Nephron progenitor cell (in vitro differentiated cells): ENCODE measurements around the gene SUFU.

ENCODE experiments used
- DNase-seq: peaks from one replicate; pipeline ENCODE4 v3.0.0; 2021
- H3K27ac Mint-ChIP-seq: 2 replicates; pipeline ENCODE4 v1.8.0; 2021; ENCODE audit warnings: mild to moderate bottlenecking, moderate library complexity, mixed read lengths
- H3K27me3 Mint-ChIP-seq: 2 replicates; pipeline ENCODE4 v1.8.0; 2021; ENCODE audit warnings: mild to moderate bottlenecking, low read depth, mixed read lengths; ENCODE audit not compliant: poor library complexity
- H3K36me3 Mint-ChIP-seq: 2 replicates; pipeline ENCODE4 v1.8.0; 2021; ENCODE audit warnings: low read depth, mixed read lengths
- H3K4me1 Mint-ChIP-seq: 2 replicates; pipeline ENCODE4 v1.8.0; 2021; ENCODE audit warnings: mixed read lengths
- H3K4me3 Mint-ChIP-seq: 2 replicates; pipeline ENCODE4 v1.8.0; 2021; ENCODE audit warnings: mild to moderate bottlenecking, moderate library complexity, mixed read lengths
- H3K9me3 Mint-ChIP-seq: 2 replicates; pipeline ENCODE4 v1.8.0; 2021; ENCODE audit warnings: mild to moderate bottlenecking, moderate library complexity, mixed read lengths
- CTCF ChIP-seq: fragments of 200-600 bp; sonication (generic); IDR thresholded peaks from 2 replicates; pipeline ENCODE4 v1.5.0; 2021; ENCODE audit warnings: antibody characterized with exemption

Gene SUFU

GRCh38 chr10:102583435-102584417 lies 80.0 kb downstream of the SUFU start:
- peak; percentile 79 for TF ChIP-seq CTCF
- peak; percentile 85 for DNase-seq
- Mint-ChIP-seq H3K4me3 (no peak overlapping the region), H3K27me3 (no peaks in the 10 kb centered on the region), H3K27ac (no peak overlapping the region), H3K4me1 (peaks cover 51% of the 10 kb centered on the region), H3K36me3 (peaks cover 5% of the 10 kb centered on the region), H3K9me3 (peaks cover 4% of the 10 kb centered on the region)

- no peak overlapping the region for H3K4me3 Mint-ChIP-seq
- TF ChIP-seq CTCF = no peak
- H3K27ac Mint-ChIP-seq = no peak overlapping the region
- no peaks in the 10 kb centered on the region for H3K27me3 Mint-ChIP-seq
- H3K4me1 Mint-ChIP-seq = peaks cover 38% of the 10 kb centered on the region
- DNase-seq = no peak
- peaks cover 5% of the 10 kb centered on the region for H3K36me3 Mint-ChIP-seq
- peaks cover 4% of the 10 kb centered on the region for H3K9me3 Mint-ChIP-seq
Measured at GRCh38 chr10:102585026-102585425, 81.3 kb downstream of the SUFU start.

DNA sequence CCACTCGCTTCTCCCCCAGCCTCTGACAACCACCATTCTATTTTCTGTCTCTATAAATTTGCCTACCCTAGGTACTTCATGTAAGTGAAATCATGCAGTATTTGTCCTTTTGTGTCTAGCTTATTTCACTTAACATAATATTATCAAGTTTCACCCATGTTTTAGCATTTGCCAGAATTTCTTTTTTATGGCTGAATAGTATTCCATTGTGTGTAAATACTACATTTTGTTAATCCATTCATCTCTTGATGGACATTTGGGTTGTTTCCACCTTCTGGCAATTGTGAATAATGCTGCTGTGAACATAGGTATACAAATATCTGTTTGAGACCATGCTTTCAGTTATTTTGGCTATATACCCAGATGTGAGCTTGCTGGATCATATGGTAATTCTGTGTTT lies 83.1 kb downstream of the SUFU start:
- Mint-ChIP-seq H3K27ac (peak overlapping the region; percentile 62), H3K27me3 (no peaks in the 10 kb centered on the region), H3K36me3 (peaks cover 5% of the 10 kb centered on the region), H3K9me3 (peaks cover 4% of the 10 kb centered on the region), H3K4me1 (peaks cover 21% of the 10 kb centered on the region), H3K4me3 (no peak overlapping the region)
- no peak for DNase-seq
- TF ChIP-seq CTCF = no peak

DNA sequence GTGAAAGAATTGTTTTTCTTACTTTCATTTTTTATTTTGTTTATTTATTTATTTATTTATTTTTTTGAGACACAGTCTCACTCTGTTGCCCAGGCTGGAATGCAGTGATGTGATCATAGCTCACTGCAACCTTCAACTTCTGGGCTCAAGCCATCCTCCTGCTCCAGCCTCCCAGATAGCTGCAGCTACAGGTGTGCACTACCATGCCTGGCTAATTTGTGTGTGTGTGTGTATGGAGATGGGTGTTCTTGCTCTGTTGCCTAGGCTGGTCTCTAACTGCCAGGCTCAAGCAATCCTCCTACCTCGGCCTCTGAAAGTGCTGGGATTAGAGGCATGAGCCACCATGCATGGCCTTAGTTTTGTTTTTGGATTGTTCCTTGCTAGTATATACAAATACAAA lies 85.1 kb downstream of the SUFU start:
- DNase-seq = no peak
- Mint-ChIP-seq H3K27me3 (no peaks in the 10 kb centered on the region), H3K4me3 (no peak overlapping the region), H3K4me1 (peaks cover 16% of the 10 kb centered on the region), H3K9me3 (peaks cover 4% of the 10 kb centered on the region), H3K36me3 (peaks cover 5% of the 10 kb centered on the region), H3K27ac (no peak overlapping the region)
- TF ChIP-seq CTCF = no peak

DNA sequence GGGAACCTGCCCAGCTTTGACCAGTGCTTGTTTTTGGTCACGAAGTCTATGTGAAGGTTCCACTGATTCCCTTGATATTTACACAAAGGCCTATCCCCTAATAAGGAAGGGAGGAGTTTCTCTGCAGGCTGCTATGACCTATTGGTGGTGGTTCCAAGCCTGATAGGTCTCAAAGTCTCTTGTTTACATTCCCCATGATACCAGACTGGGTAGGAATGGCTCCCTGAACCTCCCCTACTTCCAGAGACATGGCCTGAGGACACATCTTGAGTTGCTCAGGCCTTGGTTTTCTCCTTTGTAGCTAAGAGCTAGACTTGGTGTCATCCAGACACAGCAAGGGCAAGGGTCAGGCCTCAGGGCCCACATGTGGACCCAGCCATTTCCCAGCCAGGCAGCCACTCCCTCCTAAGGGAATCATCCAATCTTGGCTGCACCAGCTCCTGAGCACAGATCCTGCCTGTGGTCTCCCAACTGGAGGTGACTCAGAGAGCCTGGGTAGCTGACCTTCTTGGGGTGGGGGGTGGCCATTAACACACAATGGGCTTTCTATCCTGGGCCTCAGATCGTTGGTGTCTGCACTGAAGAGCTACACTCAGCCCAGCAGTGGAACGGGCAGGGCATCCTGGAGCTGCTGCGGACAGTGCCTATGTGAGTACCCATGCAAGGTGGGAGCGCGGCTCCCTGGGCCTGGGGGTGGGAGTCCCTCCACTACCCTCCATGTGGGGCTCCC lies 89.5 kb downstream of the SUFU start:
- H3K4me1 Mint-ChIP-seq = peaks cover 33% of the 10 kb centered on the region
- no peak overlapping the region for H3K4me3 Mint-ChIP-seq
- TF ChIP-seq CTCF = no peak
- no peaks in the 10 kb centered on the region for H3K9me3 Mint-ChIP-seq
- DNase-seq = no peak
- no peaks in the 10 kb centered on the region for H3K27me3 Mint-ChIP-seq
- peak overlapping the region; percentile 96 for H3K27ac Mint-ChIP-seq
- H3K36me3 Mint-ChIP-seq = peaks cover 18% of the 10 kb centered on the region
